Measurements from ENCODE around the gene MYBPC2.

Gene MYBPC2

DNA sequence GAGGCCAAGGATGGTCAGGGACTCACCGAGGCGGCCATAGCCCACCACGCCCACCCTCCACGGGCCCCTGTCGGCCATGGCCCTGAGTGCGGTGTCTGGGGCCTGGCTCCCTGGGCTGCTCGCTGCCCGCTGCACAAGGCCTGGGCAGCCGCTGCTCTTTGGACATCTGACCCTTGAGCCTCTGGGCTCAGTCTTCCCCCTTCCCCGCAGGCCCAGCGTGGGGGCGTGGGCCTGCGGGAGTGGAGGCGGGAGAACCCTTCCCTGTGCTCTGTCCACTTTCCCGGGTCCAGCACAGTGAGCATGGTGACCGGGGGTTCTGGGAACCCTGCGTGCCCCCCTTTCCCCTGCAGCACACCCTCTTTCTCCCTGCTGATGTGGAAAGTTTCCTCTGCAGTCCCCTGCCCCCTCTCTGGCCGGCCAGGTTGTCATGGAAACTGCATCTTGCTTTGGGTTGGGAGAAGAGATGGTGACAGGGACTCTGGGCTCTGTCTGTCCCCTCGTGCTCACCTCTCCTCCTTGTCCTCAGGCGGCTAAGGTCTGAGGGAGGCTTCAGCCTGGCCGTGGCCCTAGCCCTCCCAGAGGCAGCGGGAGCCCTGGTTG lies 81.2 kb downstream of the MYBPC2 start, which contains the start of gene ASPDH:
Gene ASPDH (minus strand): TSS at position 168 of the 600 bp plus-strand sequence. CDS start 90 bp downstream, at position 78.
- no peak for DNase-seq (ENCODE audit: low read depth in 1 of 2, low spot score in 1 of 2)

DNA sequence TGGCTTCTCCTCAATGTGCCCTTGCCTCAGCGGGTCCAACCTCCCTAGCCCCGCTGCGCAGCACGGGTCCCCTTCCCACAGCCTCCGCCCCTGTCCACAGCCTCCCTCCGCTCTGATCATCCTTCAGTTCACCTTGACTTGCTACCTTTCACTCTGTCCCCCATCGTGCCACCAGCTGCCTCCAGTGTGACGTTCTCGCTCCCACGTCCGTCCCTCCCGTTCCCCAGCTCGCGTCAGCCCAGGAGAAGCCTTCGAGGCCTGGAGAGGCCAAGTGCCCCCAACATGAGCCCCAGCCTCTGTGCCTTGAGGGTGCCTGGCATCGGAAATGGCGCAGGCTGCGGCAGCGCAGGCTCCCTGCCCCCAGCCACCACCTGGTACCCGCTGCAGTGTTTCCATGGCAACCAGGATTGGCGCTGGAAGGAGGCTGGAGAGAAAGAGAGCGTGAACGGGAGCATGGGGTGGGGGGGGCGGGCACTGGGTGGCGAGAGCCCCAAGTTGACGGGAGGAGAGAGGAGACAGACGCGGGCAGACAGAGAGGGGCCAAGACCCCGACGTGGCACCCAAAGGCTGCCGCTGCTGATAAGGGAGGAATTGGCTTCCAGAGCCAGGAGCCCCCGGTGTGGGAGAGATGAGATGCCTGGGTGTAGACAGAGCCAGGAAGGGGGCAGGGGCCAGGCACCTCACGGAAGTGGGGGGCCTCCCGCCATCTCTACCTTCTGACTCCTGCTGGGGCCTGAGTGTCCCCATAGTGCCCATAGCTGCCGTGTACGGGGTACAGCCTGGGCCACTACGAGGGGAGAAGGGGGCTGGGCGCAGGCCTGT lies 81.9 kb downstream of the MYBPC2 start:
- DNase-seq (ENCODE audit: low read depth in 1 of 2, low spot score in 1 of 2) = no peak

DNA sequence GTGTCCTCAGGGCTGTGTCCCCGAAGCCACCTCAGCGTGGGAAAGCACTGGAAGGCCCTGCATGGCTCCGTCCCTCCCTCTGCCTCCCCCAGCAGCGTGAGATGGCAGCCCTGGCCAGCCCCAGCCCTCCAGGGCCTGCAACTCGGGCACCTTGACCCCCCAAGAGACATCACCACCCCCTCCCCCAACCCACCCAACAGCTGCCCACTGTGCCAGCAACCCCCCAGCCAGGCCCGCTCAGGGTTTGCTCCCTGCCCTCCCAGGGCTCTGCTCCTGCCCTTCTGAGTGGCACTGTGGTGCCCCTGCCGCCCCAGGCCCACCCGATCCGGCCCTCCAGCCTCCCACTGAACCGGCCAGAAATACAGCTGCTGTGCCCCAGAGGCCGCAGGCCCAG lies 82.5 kb downstream of the MYBPC2 start:
- DNase-seq (ENCODE audit: low read depth in 1 of 2, low spot score in 1 of 2) = no peak

All from stimulated activated CD4-positive, alpha-beta T cell treated with anti-CD3 and anti-CD28 coated beads, Interleukin-15, amount 100 ng/mL, for 1 hour (primary cell).